Adrenal gland (tissue), 12 donors: Measurements from ENCODE around the gene JAZF1. TPM values are rescaled to one million over a fixed set of nuclear protein-coding genes. Genes with fewer than 3 reads are reported as not detected.

Experiments used
- DNase-seq, 7 donors: peaks; one replicate each; pipeline ENCODE4 v3.0.0-alpha.2; 2019 to 2020
- H3K27ac ChIP-seq, 5 donors: fragments of 200-600 bp; sonication (generic) in 4 of 5; 1 replicate in 3 of 5; 2 replicates in 2 of 5; pipeline versions ENCODE4 v1.5.1 to v1.8.0; 2016 to 2020; ENCODE audit warnings: mild to moderate bottlenecking in 1 of 5
- H3K27me3 ChIP-seq: fragments of 200-600 bp; 2 replicates; pipeline ENCODE4 v1.8.0; 2021
- H3K36me3 ChIP-seq, 2 donors: fragments of 200-600 bp; replicated peaks in 1 of 2; 1 replicate in 1 of 2; 2 replicates in 1 of 2; pipeline versions ENCODE4 v1.5.1 to v1.8.0; 2018 to 2022
- H3K4me1 ChIP-seq, 2 donors: fragments of 200-600 bp; replicated peaks in 1 of 2; 1 replicate in 1 of 2; 2 replicates in 1 of 2; pipeline versions ENCODE4 v1.5.1 to v1.8.0; 2018 to 2021
- H3K4me3 ChIP-seq, 4 donors: fragments of 200-600 bp; sonication (generic) in 3 of 4; one replicate each; pipeline ENCODE4 v1.5.1; 2016 to 2018
- H3K9me3 ChIP-seq, 3 donors: fragments of 200-600 bp; sonication (generic) in 1 of 3; replicated peaks in 1 of 3; 1 replicate in 2 of 3; 2 replicates in 1 of 3; pipeline versions ENCODE4 v1.5.1 to v1.8.0; 2016 to 2021
- CTCF ChIP-seq, 6 experiments: fragments of 450-650 bp in 4 of 6; fragments of 200-600 bp in 2 of 6; sonication (generic) in 1 of 6; IDR thresholded peaks; 1 replicate in 5 of 6; 2 replicates in 1 of 6; pipeline versions ENCODE4 v1.5.1 to v1.8.0; 2016 to 2021; ENCODE audit warnings: antibody characterized with exemption in 6 of 6, mild to moderate bottlenecking in 2 of 6, moderate library complexity in 1 of 6
- POLR2A ChIP-seq, 2 donors: fragments of 450-650 bp; IDR thresholded peaks; one replicate each; pipeline ENCODE4 v1.6.1; 2017; ENCODE audit warnings: antibody characterized with exemption in 2 of 2, mild to moderate bottlenecking in 2 of 2, moderate library complexity in 1 of 2
- whole genome bisulfite sequencing, 4 donors: extraction: QIAGEN DNeasy Blood & Tissue Kit in 2 of 4; methylation state at CpG; one replicate each; pipeline versions ENCODE4 v1.1.5 to v1.1.7; 2013 to 2017; 5-methylcytosine and 5-hydroxymethylcytosine counted together
- intact Hi-C, 2 donors: fragments of 100-400 bp; cut with DNase I; formaldehyde crosslinking; loops; one replicate each; pipeline versions ENCODE4 v1.14.1 to v1.15.0; 2022 to 2023
- polyA plus RNA-seq, 3 donors: library from polyadenylated mRNA; stranded (reverse); fragments of 200-250 nt in 2 of 3; fragments of 350-450 nt in 1 of 3; fragmentation: Illumina TruSeq in 1 of 3; extraction: RNeasy Lipid Tissue Mini Kit (QIAGEN cat#74804) in 1 of 3; gene quantifications; one replicate each; pipeline ENCODE4 v1.2.3, GENCODE V29; 2013 to 2014
- total RNA-seq, 9 donors: library from RNA; depleted of rRNA in 4 of 9; stranded (reverse); fragments of >200 nt in 4 of 9; fragments of 120-200 nt in 1 of 9; fragmentation: NEBNext Ultra II Directional in 1 of 9; extraction: Animal tissue kit (Norgen Biotek cat#: 25700) in 1 of 9; gene quantifications; one replicate each; pipeline versions ENCODE4 v1.1.0 to v1.2.4, GENCODE V29; 2013 to 2023
- donor health status: healthy with polysubstance abuse.
- donor health status: Bipolar disorder and iron deficiency.
- donor health status: DM: yes; HTN: yes; CAD: no.
- donor health status: DM: no; HTN: no; CAD: no.
- donor health status: DM: no; HTN: no; CAD: no.
- donor health status: DM: yes; HTN: yes; CAD: no.

JAZF1 gene
- total and polyA plus RNA-seq, 12 donors: 18.5 to 192 (median 96.3) TPM

GRCh38 chr7:27835376-27835775 is 345.2 kb downstream of the JAZF1 start:
- Histone ChIP-seq H3K4me1 (peaks cover 7 to 19% of the 10 kb centered on the region in 2 donors), H3K9me3 (no peaks in the 10 kb centered on the region), H3K4me3 (no peak overlapping the region), H3K36me3 (peaks cover 0 to 22% of the 10 kb centered on the region in 2 donors), H3K27me3 (no peaks in the 10 kb centered on the region), H3K27ac (peak overlapping the region; percentile 60 to 85 (median 72))
- WGBS, 4 donors: 44 to 53% (median 46%) methylated on average over 7 of the region's 7 CpGs
- peak in 5 of 7 donors; percentile 43 to 80 (median 69) for DNase-seq
- TF ChIP-seq POLR2A (IDR thresholded peaks at IDR 0.05) (peak in 1 of 2 donors; percentile 41), CTCF (IDR thresholded peaks at IDR 0.05) (no peak)
- intact Hi-C loops: no loop called here

- no peaks in the 10 kb centered on the region for H3K27me3 ChIP-seq
- H3K4me3 ChIP-seq: no peak overlapping the region
- peak overlapping the region in 4 of 5 donors; percentile 60 to 85 (median 70) for H3K27ac ChIP-seq
- TF ChIP-seq POLR2A (IDR thresholded peaks at IDR 0.05): no peak
- intact Hi-C loops: no loop called here
- H3K36me3 ChIP-seq: peaks cover 0 to 13% of the 10 kb centered on the region in 2 donors
- no peaks in the 10 kb centered on the region for H3K9me3 ChIP-seq
- 83 to 90% (median 86%) methylated on average over 7 of the region's 7 CpGs for WGBS, 4 donors
- peak in 1 of 7 donors; percentile 51 for DNase-seq
- peaks cover 7 to 19% of the 10 kb centered on the region in 2 donors for H3K4me1 ChIP-seq
Measured at GRCh38 chr7:27834179-27834921, 346.2 kb downstream of the JAZF1 start.

GRCh38 chr7:27826357-27826756 is 354.2 kb downstream of the JAZF1 start:
- Histone ChIP-seq H3K4me1 (peaks cover 0 to 22% of the 10 kb centered on the region in 2 donors), H3K27me3 (no peaks in the 10 kb centered on the region), H3K36me3 (peaks cover 0 to 8% of the 10 kb centered on the region in 2 donors), H3K4me3 (no peak overlapping the region), H3K27ac (no peak overlapping the region), H3K9me3 (no peaks in the 10 kb centered on the region)
- no peak for TF ChIP-seq CTCF (IDR thresholded peaks at IDR 0.05)
- TF ChIP-seq POLR2A (IDR thresholded peaks at IDR 0.05): no peak
- 83 to 90% (median 88%) methylated on average over 5 of the region's 5 CpGs for WGBS, 4 donors
- intact Hi-C loops: no loop called here
- DNase-seq: no peak

GRCh38 chr7:27825891-27826290 is 354.7 kb downstream of the JAZF1 start:
- Histone ChIP-seq H3K9me3 (no peaks in the 10 kb centered on the region), H3K4me3 (no peak overlapping the region), H3K27me3 (no peaks in the 10 kb centered on the region), H3K4me1 (peaks cover 0 to 22% of the 10 kb centered on the region in 2 donors), H3K27ac (no peak overlapping the region), H3K36me3 (peaks cover 0 to 8% of the 10 kb centered on the region in 2 donors)
- intact Hi-C loops: no loop called here
- DNase-seq: no peak
- WGBS, 4 donors: 78 to 86% (median 84%) methylated on average over 2 of the region's 2 CpGs
- TF ChIP-seq CTCF (IDR thresholded peaks at IDR 0.05): no peak

- Histone ChIP-seq H3K27me3 (no peaks in the 10 kb centered on the region), H3K4me1 (peaks cover 0 to 27% of the 10 kb centered on the region in 2 donors), H3K9me3 (no peaks in the 10 kb centered on the region), H3K27ac (no peak overlapping the region), H3K4me3 (no peak overlapping the region), H3K36me3 (peaks cover 0 to 13% of the 10 kb centered on the region in 2 donors)
- no peak for DNase-seq
- WGBS, 4 donors: 87 to 92% (median 91%) methylated on average over 2 of the region's 2 CpGs
- intact Hi-C loops: no loop called here
- TF ChIP-seq CTCF (IDR thresholded peaks at IDR 0.05): no peak
- no peak for TF ChIP-seq POLR2A (IDR thresholded peaks at IDR 0.05)
Measured at GRCh38 chr7:27822245-27822644, 358.4 kb downstream of the JAZF1 start.
